ENCODE data around the gene DMRTB1. TPM values are rescaled to one million over a fixed set of nuclear protein-coding genes. Genes with fewer than 3 reads are reported as not detected.

The DMRTB1 gene
- total and polyA plus RNA-seq, 5 experiments from 2014 or later, result not detected

GRCh38 chr1:53486395-53487026, 27.3 kb downstream of the DMRTB1 start:
- peaks cover 0 to 8% (median 2%) of the 10 kb centered on the region in 4 donors for H3K4me1 Mint-ChIP-seq
- H3K36me3 Mint-ChIP-seq, result no peaks in the 10 kb centered on the region
- no peaks in the 10 kb centered on the region for H3K9me3 Mint-ChIP-seq
- POLR2A ChIA-PET, result no interaction called here
- ATAC-seq, result no peak
- H3K4me3 Mint-ChIP-seq, result no peak overlapping the region
- H3K27me3 Mint-ChIP-seq, result peaks cover 10 to 71% (median 30%) of the 10 kb centered on the region in 5 donors
- no peak for DNase-seq
- H3K27ac Mint-ChIP-seq, result peak overlapping the region in 1 of 10 donors; percentile 70

GRCh38 chr1:53490351-53490750, 31.2 kb downstream of the DMRTB1 start:
- Mint-ChIP-seq H3K9me3 (no peaks in the 10 kb centered on the region), H3K4me3 (no peak overlapping the region), H3K27ac (no peak overlapping the region), H3K27me3 (peaks cover 8 to 44% (median 18%) of the 10 kb centered on the region in 5 donors), H3K36me3 (no peaks in the 10 kb centered on the region), H3K4me1 (peaks cover 0 to 3% (median 1%) of the 10 kb centered on the region in 4 donors)
- DNase-seq (no peak), ATAC-seq (no peak)
- POLR2A ChIA-PET, result no interaction called here

- peak overlapping the region in 1 of 10 donors; percentile 73 for H3K27ac Mint-ChIP-seq
- peaks cover 0 to 6% (median 0%) of the 10 kb centered on the region in 5 donors for H3K27me3 Mint-ChIP-seq
- POLR2A ChIA-PET, result no interaction called here
These were observed 36.6 kb downstream of the DMRTB1 start for GRCh38 chr1:53495633-53496345.

GRCh38 chr1:53498555-53499131, 39.4 kb downstream of the DMRTB1 start:
- no peak overlapping the region for H3K4me3 Mint-ChIP-seq
- no peaks in the 10 kb centered on the region for H3K36me3 Mint-ChIP-seq
- POLR2A ChIA-PET, result no interaction called here
- H3K4me1 Mint-ChIP-seq, result peaks cover 3 to 8% (median 6%) of the 10 kb centered on the region in 4 donors
- no peaks in the 10 kb centered on the region for H3K9me3 Mint-ChIP-seq
- ATAC-seq (no peak), DNase-seq (no peak)
- peak overlapping the region in 1 of 10 donors; percentile 61 for H3K27ac Mint-ChIP-seq
- H3K27me3 Mint-ChIP-seq, result no peaks in the 10 kb centered on the region

More at GRCh38 chr1:53495633-53496345, 36.6 kb downstream of the DMRTB1 start:
- DNase-seq (no peak), ATAC-seq (no peak)
- H3K4me3 Mint-ChIP-seq, result no peak overlapping the region
- H3K4me1 Mint-ChIP-seq, result peaks cover 3 to 8% (median 6%) of the 10 kb centered on the region in 4 donors
- H3K9me3 Mint-ChIP-seq, result no peaks in the 10 kb centered on the region
- no peaks in the 10 kb centered on the region for H3K36me3 Mint-ChIP-seq

GRCh38 chr1:53499257-53500203, 40.3 kb downstream of the DMRTB1 start:
- no peak overlapping the region for H3K4me3 Mint-ChIP-seq
- no peak for ATAC-seq

GRCh38 chr1:53500204-53501064, 41.2 kb downstream of the DMRTB1 start:
- H3K27me3 Mint-ChIP-seq, result no peaks in the 10 kb centered on the region
- peaks cover 3 to 8% (median 6%) of the 10 kb centered on the region in 4 donors for H3K4me1 Mint-ChIP-seq
- POLR2A ChIA-PET, result no interaction called here
- no peaks in the 10 kb centered on the region for H3K9me3 Mint-ChIP-seq
- ATAC-seq (no peak), DNase-seq (no peak)
- H3K4me3 Mint-ChIP-seq, result no peak overlapping the region
- H3K36me3 Mint-ChIP-seq, result no peaks in the 10 kb centered on the region
- no peak overlapping the region for H3K27ac Mint-ChIP-seq

More at GRCh38 chr1:53499257-53500203, 40.3 kb downstream of the DMRTB1 start:
- H3K4me1 Mint-ChIP-seq, result peaks cover 3 to 8% (median 6%) of the 10 kb centered on the region in 4 donors
- H3K9me3 Mint-ChIP-seq, result no peaks in the 10 kb centered on the region
- H3K27me3 Mint-ChIP-seq, result no peaks in the 10 kb centered on the region
- POLR2A ChIA-PET, result no interaction called here
- no peaks in the 10 kb centered on the region for H3K36me3 Mint-ChIP-seq
- DNase-seq, result no peak
- H3K27ac Mint-ChIP-seq, result no peak overlapping the region

GRCh38 chr1:53501065-53502005, 42.1 kb downstream of the DMRTB1 start:
- POLR2A ChIA-PET, result no interaction called here
- Mint-ChIP-seq H3K4me3 (no peak overlapping the region), H3K9me3 (no peaks in the 10 kb centered on the region), H3K27ac (no peak overlapping the region), H3K36me3 (no peaks in the 10 kb centered on the region), H3K4me1 (peaks cover 3 to 8% (median 6%) of the 10 kb centered on the region in 4 donors), H3K27me3 (no peaks in the 10 kb centered on the region)
- DNase-seq (no peak), ATAC-seq (no peak)

- no peak for DNase-seq
- Mint-ChIP-seq H3K27ac (no peak overlapping the region), H3K4me1 (peaks cover 3 to 8% (median 6%) of the 10 kb centered on the region in 4 donors), H3K9me3 (no peaks in the 10 kb centered on the region), H3K36me3 (no peaks in the 10 kb centered on the region), H3K4me3 (no peak overlapping the region), H3K27me3 (no peaks in the 10 kb centered on the region)
- POLR2A ChIA-PET, result no interaction called here
- no peak for ATAC-seq
These were observed 43.6 kb downstream of the DMRTB1 start for GRCh38 chr1:53502641-53503432.

- no peaks in the 10 kb centered on the region for H3K9me3 Mint-ChIP-seq
- POLR2A ChIA-PET, result no interaction called here
- H3K4me1 Mint-ChIP-seq, result peaks cover 3 to 8% (median 6%) of the 10 kb centered on the region in 4 donors
- no peak overlapping the region for H3K27ac Mint-ChIP-seq
- no peaks in the 10 kb centered on the region for H3K27me3 Mint-ChIP-seq
- ATAC-seq (no peak), DNase-seq (no peak)
- no peak overlapping the region for H3K4me3 Mint-ChIP-seq
- H3K36me3 Mint-ChIP-seq, result no peaks in the 10 kb centered on the region
These were observed 44.4 kb downstream of the DMRTB1 start for GRCh38 chr1:53503433-53504217.

- Mint-ChIP-seq H3K36me3 (no peaks in the 10 kb centered on the region), H3K9me3 (no peaks in the 10 kb centered on the region), H3K27me3 (no peaks in the 10 kb centered on the region), H3K4me1 (no peaks in the 10 kb centered on the region), H3K27ac (no peak overlapping the region), H3K4me3 (no peak overlapping the region)
- DNase-seq (no peak), ATAC-seq (no peak)
- POLR2A ChIA-PET, result no interaction called here
These were observed 45.7 kb downstream of the DMRTB1 start for GRCh38 chr1:53504901-53505300.
